GM13977 (cell line): ENCODE measurements around the gene C10orf67.

Source experiments
- DNase-seq: peaks from one replicate; pipeline ENCODE4 v3.0.0; 2012; ENCODE audit warnings: low spot score
- CTCF ChIP-seq: IDR thresholded peaks from 2 replicates; pipeline ENCODE4 v1.5.1; 2012; ENCODE audit warnings: mild to moderate bottlenecking, control low read depth; ENCODE audit not compliant: insufficient read depth; ENCODE audit errors: extremely low read depth, missing control alignments
- in situ Hi-C: fragments of 300-500 bp; cut with MboI; formaldehyde crosslinking; loops from one replicate; pipeline ENCODE4 v1.12.0; 2022; ENCODE audit warnings: low sequenced_read_pairs, low pct_unique_long_range_greater_than_20kb, mixed read lengths, inconsistent platforms; ENCODE audit not compliant: unreplicated experiment

The C10orf67 gene

GRCh38 chr10:23195846-23196600 lies 148.6 kb downstream of the C10orf67 start:
- in situ Hi-C loops = no loop called here
- DNase-seq = no peak
- TF ChIP-seq CTCF = no peak

GRCh38 chr10:23194966-23195845 lies 149.4 kb downstream of the C10orf67 start:
- in situ Hi-C loops = no loop called here
- no peak for DNase-seq
- TF ChIP-seq CTCF = no peak

- in situ Hi-C loops = no loop called here
- no peak for DNase-seq
- TF ChIP-seq CTCF = no peak
These were observed 150.1 kb downstream of the C10orf67 start for GRCh38 chr10:23194471-23194965.

- no peak for TF ChIP-seq CTCF
- DNase-seq = no peak
- in situ Hi-C loops = no loop called here
These were observed 151.0 kb downstream of the C10orf67 start for GRCh38 chr10:23193435-23194074.

- TF ChIP-seq CTCF = no peak
- in situ Hi-C loops = no loop called here
- DNase-seq = no peak
These were observed 151.7 kb downstream of the C10orf67 start for GRCh38 chr10:23192712-23193434.
